ENCODE results near the gene ELFN1. TPM values are rescaled to one million over a fixed set of nuclear protein-coding genes. Genes with fewer than 3 reads are reported as not detected.

ELFN1 gene
- total and polyA plus RNA-seq, 5 donors from 2014 or later, result not detected

- peaks cover 0 to 5% (median 0%) of the 10 kb centered on the region in 7 donors for H3K9me3 Mint-ChIP-seq
Measured at GRCh38 chr7:1662101-1662500, 8.0 kb upstream of the ELFN1 start.

GRCh38 chr7:1662767-1663166 lies 7.3 kb upstream of the ELFN1 start:
- peaks cover 44% of the 10 kb centered on the region for H3K27me3 Mint-ChIP-seq
- H3K4me1 Mint-ChIP-seq, result peaks cover 0 to 10% (median 3%) of the 10 kb centered on the region in 4 donors
- no peak for DNase-seq
- peaks cover 26% of the 10 kb centered on the region for H3K4me1 ChIP-seq (ENCODE audit: control insufficient read depth, insufficient read depth, low read length, poor library complexity, severe bottlenecking)
- no peaks in the 10 kb centered on the region for H3K27me3 ChIP-seq (ENCODE audit: control insufficient read depth, insufficient read depth, low read length)
- peaks cover 0 to 5% (median 0%) of the 10 kb centered on the region in 7 donors for H3K9me3 Mint-ChIP-seq
- H3K36me3 ChIP-seq (ENCODE audit: control insufficient read depth, insufficient read depth, low read length), result no peaks in the 10 kb centered on the region
- H3K27ac ChIP-seq (ENCODE audit: insufficient read depth, low read length, poor library complexity, severe bottlenecking), result no peak overlapping the region
- H3K4me3 ChIP-seq (ENCODE audit: low read depth, low read length), result no peak overlapping the region
- no peak overlapping the region for H3K27ac Mint-ChIP-seq
- no peaks in the 10 kb centered on the region for H3K9me3 ChIP-seq (ENCODE audit: control insufficient read depth in 2 of 2, low read length in 2 of 2)
- H3K4me3 Mint-ChIP-seq, result peak overlapping the region in 2 of 4 donors; percentile 22 to 75
- no peak for ATAC-seq (ENCODE audit: low read depth in 2 of 2)
- H3K36me3 Mint-ChIP-seq, result no peaks in the 10 kb centered on the region

More at GRCh38 chr7:1662101-1662500, 8.0 kb upstream of the ELFN1 start:
- Histone ChIP-seq H3K4me3 (ENCODE audit: low read depth, low read length) (no peak overlapping the region), H3K9me3 (ENCODE audit: control insufficient read depth in 2 of 2, low read length in 2 of 2) (no peaks in the 10 kb centered on the region), H3K27ac (ENCODE audit: insufficient read depth, low read length, poor library complexity, severe bottlenecking) (no peak overlapping the region), H3K27me3 (ENCODE audit: control insufficient read depth, insufficient read depth, low read length) (no peaks in the 10 kb centered on the region), H3K4me1 (ENCODE audit: control insufficient read depth, insufficient read depth, low read length, poor library complexity, severe bottlenecking) (peaks cover 24% of the 10 kb centered on the region), H3K36me3 (ENCODE audit: control insufficient read depth, insufficient read depth, low read length) (no peaks in the 10 kb centered on the region)
- DNase-seq, result no peak
- no peak for ATAC-seq (ENCODE audit: low read depth in 2 of 2)
- Mint-ChIP-seq H3K27me3 (peaks cover 47% of the 10 kb centered on the region), H3K4me1 (peaks cover 0 to 10% (median 3%) of the 10 kb centered on the region in 4 donors), H3K27ac (peak overlapping the region in 1 of 3 donors; percentile 13), H3K4me3 (peak overlapping the region in 1 of 4 donors; percentile 8), H3K36me3 (no peaks in the 10 kb centered on the region)

GRCh38 chr7:1663223-1663622 lies 6.9 kb upstream of the ELFN1 start:
- no peaks in the 10 kb centered on the region for H3K9me3 ChIP-seq (ENCODE audit: control insufficient read depth in 2 of 2, low read length in 2 of 2)
- no peaks in the 10 kb centered on the region for H3K27me3 ChIP-seq (ENCODE audit: control insufficient read depth, insufficient read depth, low read length)
- Mint-ChIP-seq H3K27ac (no peak overlapping the region), H3K4me3 (peak overlapping the region; percentile 22 to 75 (median 66)), H3K27me3 (peaks cover 46% of the 10 kb centered on the region), H3K4me1 (peaks cover 0 to 10% (median 4%) of the 10 kb centered on the region in 4 donors), H3K9me3 (peaks cover 0 to 2% (median 0%) of the 10 kb centered on the region in 7 donors), H3K36me3 (no peaks in the 10 kb centered on the region)
- peak in 1 of 3 donors; percentile 24 for DNase-seq
- H3K27ac ChIP-seq (ENCODE audit: insufficient read depth, low read length, poor library complexity, severe bottlenecking), result no peak overlapping the region
- H3K4me1 ChIP-seq (ENCODE audit: control insufficient read depth, insufficient read depth, low read length, poor library complexity, severe bottlenecking), result peaks cover 26% of the 10 kb centered on the region
- peak in 1 of 2 donors; percentile 32 for ATAC-seq (ENCODE audit: low read depth in 2 of 2)
- H3K4me3 ChIP-seq (ENCODE audit: low read depth, low read length), result no peak overlapping the region
- H3K36me3 ChIP-seq (ENCODE audit: control insufficient read depth, insufficient read depth, low read length), result no peaks in the 10 kb centered on the region

GRCh38 chr7:1663857-1664651 lies 6.0 kb upstream of the ELFN1 start:
- H3K27ac Mint-ChIP-seq, result no peak overlapping the region
- H3K4me1 Mint-ChIP-seq, result peaks cover 0 to 17% (median 6%) of the 10 kb centered on the region in 4 donors
- Histone ChIP-seq H3K27me3 (ENCODE audit: control insufficient read depth, insufficient read depth, low read length) (no peaks in the 10 kb centered on the region), H3K4me3 (ENCODE audit: low read depth, low read length) (no peak overlapping the region), H3K9me3 (ENCODE audit: control insufficient read depth in 2 of 2, low read length in 2 of 2) (no peaks in the 10 kb centered on the region), H3K27ac (ENCODE audit: insufficient read depth, low read length, poor library complexity, severe bottlenecking) (no peak overlapping the region), H3K36me3 (ENCODE audit: control insufficient read depth, insufficient read depth, low read length) (no peaks in the 10 kb centered on the region), H3K4me1 (ENCODE audit: control insufficient read depth, insufficient read depth, low read length, poor library complexity, severe bottlenecking) (peaks cover 26% of the 10 kb centered on the region)
- H3K27me3 Mint-ChIP-seq, result peaks cover 48% of the 10 kb centered on the region
- no peaks in the 10 kb centered on the region for H3K36me3 Mint-ChIP-seq
- no peaks in the 10 kb centered on the region for H3K9me3 Mint-ChIP-seq
- no peak for DNase-seq
- H3K4me3 Mint-ChIP-seq, result peak overlapping the region in 1 of 4 donors; percentile 10
- ATAC-seq (ENCODE audit: low read depth in 2 of 2), result no peak

GRCh38 chr7:1664711-1665548 lies 5.1 kb upstream of the ELFN1 start:
- H3K9me3 ChIP-seq (ENCODE audit: control insufficient read depth in 2 of 2, low read length in 2 of 2), result no peaks in the 10 kb centered on the region
- no peaks in the 10 kb centered on the region for H3K9me3 Mint-ChIP-seq
- H3K27ac Mint-ChIP-seq, result no peak overlapping the region
- peaks cover 26% of the 10 kb centered on the region for H3K4me1 ChIP-seq (ENCODE audit: control insufficient read depth, insufficient read depth, low read length, poor library complexity, severe bottlenecking)
- no peaks in the 10 kb centered on the region for H3K36me3 Mint-ChIP-seq
- H3K4me3 Mint-ChIP-seq, result peak overlapping the region in 1 of 4 donors; percentile 16
- no peak overlapping the region for H3K27ac ChIP-seq (ENCODE audit: insufficient read depth, low read length, poor library complexity, severe bottlenecking)
- no peak for ATAC-seq (ENCODE audit: low read depth in 2 of 2)
- no peak overlapping the region for H3K4me3 ChIP-seq (ENCODE audit: low read depth, low read length)
- peaks cover 47% of the 10 kb centered on the region for H3K27me3 Mint-ChIP-seq
- no peaks in the 10 kb centered on the region for H3K27me3 ChIP-seq (ENCODE audit: control insufficient read depth, insufficient read depth, low read length)
- H3K36me3 ChIP-seq (ENCODE audit: control insufficient read depth, insufficient read depth, low read length), result no peaks in the 10 kb centered on the region
- peaks cover 0 to 18% (median 6%) of the 10 kb centered on the region in 4 donors for H3K4me1 Mint-ChIP-seq
- DNase-seq, result peak in 2 of 3 donors; percentile 21 to 46

- H3K36me3 ChIP-seq (ENCODE audit: control insufficient read depth, insufficient read depth, low read length), result no peaks in the 10 kb centered on the region
- no peak overlapping the region for H3K27ac Mint-ChIP-seq
- H3K9me3 Mint-ChIP-seq, result no peaks in the 10 kb centered on the region
- H3K4me3 Mint-ChIP-seq, result no peak overlapping the region
- peaks cover 43% of the 10 kb centered on the region for H3K27me3 Mint-ChIP-seq
- DNase-seq (no peak), ATAC-seq (ENCODE audit: low read depth in 2 of 2) (no peak)
- H3K9me3 ChIP-seq (ENCODE audit: control insufficient read depth in 2 of 2, low read length in 2 of 2), result no peaks in the 10 kb centered on the region
- H3K27ac ChIP-seq (ENCODE audit: insufficient read depth, low read length, poor library complexity, severe bottlenecking), result no peak overlapping the region
- peaks cover 0 to 18% (median 6%) of the 10 kb centered on the region in 4 donors for H3K4me1 Mint-ChIP-seq
- peaks cover 26% of the 10 kb centered on the region for H3K4me1 ChIP-seq (ENCODE audit: control insufficient read depth, insufficient read depth, low read length, poor library complexity, severe bottlenecking)
- H3K4me3 ChIP-seq (ENCODE audit: low read depth, low read length), result no peak overlapping the region
- H3K27me3 ChIP-seq (ENCODE audit: control insufficient read depth, insufficient read depth, low read length), result no peaks in the 10 kb centered on the region
- no peaks in the 10 kb centered on the region for H3K36me3 Mint-ChIP-seq
Measured at GRCh38 chr7:1665549-1666316, 4.3 kb upstream of the ELFN1 start.

GRCh38 chr7:1666317-1666822 lies 3.7 kb upstream of the ELFN1 start:
- Histone ChIP-seq H3K4me3 (ENCODE audit: low read depth, low read length) (no peak overlapping the region), H3K4me1 (ENCODE audit: control insufficient read depth, insufficient read depth, low read length, poor library complexity, severe bottlenecking) (peaks cover 26% of the 10 kb centered on the region), H3K27me3 (ENCODE audit: control insufficient read depth, insufficient read depth, low read length) (no peaks in the 10 kb centered on the region), H3K36me3 (ENCODE audit: control insufficient read depth, insufficient read depth, low read length) (no peaks in the 10 kb centered on the region), H3K27ac (ENCODE audit: insufficient read depth, low read length, poor library complexity, severe bottlenecking) (no peak overlapping the region), H3K9me3 (ENCODE audit: control insufficient read depth in 2 of 2, low read length in 2 of 2) (no peaks in the 10 kb centered on the region)
- no peak overlapping the region for H3K27ac Mint-ChIP-seq
- H3K4me3 Mint-ChIP-seq, result no peak overlapping the region
- H3K4me1 Mint-ChIP-seq, result peaks cover 0 to 18% (median 6%) of the 10 kb centered on the region in 4 donors
- H3K27me3 Mint-ChIP-seq, result peaks cover 45% of the 10 kb centered on the region
- DNase-seq, result no peak
- no peaks in the 10 kb centered on the region for H3K9me3 Mint-ChIP-seq
- H3K36me3 Mint-ChIP-seq, result no peaks in the 10 kb centered on the region
- no peak for ATAC-seq (ENCODE audit: low read depth in 2 of 2)
